Activated T-helper 17 cell treated with anti-CD3 and anti-CD28 coated beads, Interleukin-2, amount 50 U/mL, for 72 hours (primary cell): Measurements from ENCODE around the gene ADAMTS2. TPM values are rescaled to one million over a fixed set of nuclear protein-coding genes. Genes with fewer than 3 reads are reported as not detected.

ENCODE experiments used
- ATAC-seq: fragments of 150-1000 bp; cut with Tn5 transposase; replicated peaks from 2 replicates; pipeline ENCODE4 v1.10.0; 2021; ENCODE audit warnings: mild to moderate bottlenecking, moderate library complexity
- H3K27ac Mint-ChIP-seq: one replicate; pipeline ENCODE4 v1.8.0; 2022; ENCODE audit warnings: mixed read lengths
- H3K27me3 Mint-ChIP-seq: one replicate; pipeline ENCODE4 v1.8.0; 2022; ENCODE audit warnings: mixed read lengths
- H3K36me3 Mint-ChIP-seq: one replicate; pipeline ENCODE4 v1.8.0; 2022; ENCODE audit warnings: low read depth, mild to moderate bottlenecking, mixed read lengths
- H3K4me1 Mint-ChIP-seq: one replicate; pipeline ENCODE4 v1.8.0; 2022; ENCODE audit warnings: mixed read lengths
- H3K4me3 Mint-ChIP-seq: one replicate; pipeline ENCODE4 v1.8.0; 2022; ENCODE audit warnings: mild to moderate bottlenecking, mixed read lengths
- H3K9me3 Mint-ChIP-seq: one replicate; pipeline ENCODE4 v1.8.0; 2022; ENCODE audit warnings: mixed read lengths
- total RNA-seq, 2 donors: library from RNA; stranded (reverse); gene quantifications; one replicate each; pipeline ENCODE4 v1.2.3, GENCODE V29; 2022

The ADAMTS2 gene
- total RNA-seq, 2 donors from 2014 or later, result not detected

DNA sequence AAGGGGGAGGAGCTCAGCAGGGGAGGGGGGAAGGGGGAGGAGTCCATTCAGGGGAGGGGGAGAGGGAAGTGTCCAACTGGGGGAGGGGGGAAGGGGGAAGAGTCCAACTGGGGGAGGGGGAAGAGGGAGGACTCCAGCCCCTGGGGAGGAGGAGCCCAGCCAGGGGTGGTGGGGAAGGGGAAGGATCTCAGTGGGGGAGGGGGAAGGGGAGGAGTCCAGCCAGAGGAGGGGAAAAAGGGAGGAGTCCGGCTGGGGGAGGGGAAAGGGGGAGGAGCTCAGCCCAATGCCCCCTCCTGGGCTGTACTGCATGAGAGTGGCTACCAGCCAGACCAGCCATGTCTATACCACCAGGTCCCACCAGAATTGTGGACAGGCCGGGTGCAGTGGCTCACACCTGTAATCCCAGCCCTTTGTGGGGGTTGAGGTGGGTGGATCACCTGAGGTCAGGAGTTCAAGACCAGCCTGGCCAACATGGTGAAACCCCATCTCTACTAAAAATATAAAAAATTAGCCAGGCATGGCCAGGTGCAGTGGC is 30.6 kb upstream of the ADAMTS2 start:
- H3K4me1 Mint-ChIP-seq, result no peaks in the 10 kb centered on the region
- no peaks in the 10 kb centered on the region for H3K27me3 Mint-ChIP-seq
- H3K27ac Mint-ChIP-seq, result no peak overlapping the region
- no peak overlapping the region for H3K4me3 Mint-ChIP-seq
- ATAC-seq, result no peak
- H3K36me3 Mint-ChIP-seq, result no peaks in the 10 kb centered on the region
- H3K9me3 Mint-ChIP-seq, result no peaks in the 10 kb centered on the region

DNA sequence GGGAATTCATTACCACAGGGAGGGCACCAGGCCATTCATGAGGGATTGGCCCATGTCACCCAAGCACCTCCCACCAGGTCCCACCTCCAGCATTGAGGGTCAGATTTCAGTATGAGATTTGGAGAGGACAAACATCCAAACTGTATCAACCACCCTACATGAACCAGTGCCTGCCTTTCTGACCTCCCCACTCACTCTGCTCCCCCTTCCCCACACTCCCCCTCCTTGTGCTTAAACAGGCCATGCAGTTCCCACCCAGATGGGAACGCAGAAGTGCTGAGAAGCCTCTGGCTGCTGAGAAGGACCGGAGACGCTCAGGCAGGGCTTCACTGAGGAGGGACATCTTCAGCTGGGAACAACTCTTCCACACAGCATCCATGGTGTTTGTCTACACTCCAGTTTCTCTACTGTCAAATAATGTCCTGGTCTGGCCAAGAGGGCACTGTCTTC is 30.0 kb upstream of the ADAMTS2 start:
- no peaks in the 10 kb centered on the region for H3K4me1 Mint-ChIP-seq
- no peak overlapping the region for H3K27ac Mint-ChIP-seq
- no peaks in the 10 kb centered on the region for H3K9me3 Mint-ChIP-seq
- H3K36me3 Mint-ChIP-seq, result no peaks in the 10 kb centered on the region
- H3K4me3 Mint-ChIP-seq, result no peak overlapping the region
- H3K27me3 Mint-ChIP-seq, result no peaks in the 10 kb centered on the region
- no peak for ATAC-seq

GRCh38 chr5:179374506-179375235 is 29.4 kb upstream of the ADAMTS2 start:
- Mint-ChIP-seq H3K36me3 (no peaks in the 10 kb centered on the region), H3K4me1 (no peaks in the 10 kb centered on the region), H3K27ac (no peak overlapping the region), H3K9me3 (no peaks in the 10 kb centered on the region), H3K27me3 (peaks cover 2% of the 10 kb centered on the region), H3K4me3 (no peak overlapping the region)
- no peak for ATAC-seq

- no peaks in the 10 kb centered on the region for H3K36me3 Mint-ChIP-seq
- H3K9me3 Mint-ChIP-seq, result no peaks in the 10 kb centered on the region
- H3K27me3 Mint-ChIP-seq, result peaks cover 3% of the 10 kb centered on the region
- no peaks in the 10 kb centered on the region for H3K4me1 Mint-ChIP-seq
- no peak overlapping the region for H3K4me3 Mint-ChIP-seq
- H3K27ac Mint-ChIP-seq, result no peak overlapping the region
- ATAC-seq, result no peak
Observed at GRCh38 chr5:179373961-179374505, 28.8 kb upstream of the ADAMTS2 start.

DNA sequence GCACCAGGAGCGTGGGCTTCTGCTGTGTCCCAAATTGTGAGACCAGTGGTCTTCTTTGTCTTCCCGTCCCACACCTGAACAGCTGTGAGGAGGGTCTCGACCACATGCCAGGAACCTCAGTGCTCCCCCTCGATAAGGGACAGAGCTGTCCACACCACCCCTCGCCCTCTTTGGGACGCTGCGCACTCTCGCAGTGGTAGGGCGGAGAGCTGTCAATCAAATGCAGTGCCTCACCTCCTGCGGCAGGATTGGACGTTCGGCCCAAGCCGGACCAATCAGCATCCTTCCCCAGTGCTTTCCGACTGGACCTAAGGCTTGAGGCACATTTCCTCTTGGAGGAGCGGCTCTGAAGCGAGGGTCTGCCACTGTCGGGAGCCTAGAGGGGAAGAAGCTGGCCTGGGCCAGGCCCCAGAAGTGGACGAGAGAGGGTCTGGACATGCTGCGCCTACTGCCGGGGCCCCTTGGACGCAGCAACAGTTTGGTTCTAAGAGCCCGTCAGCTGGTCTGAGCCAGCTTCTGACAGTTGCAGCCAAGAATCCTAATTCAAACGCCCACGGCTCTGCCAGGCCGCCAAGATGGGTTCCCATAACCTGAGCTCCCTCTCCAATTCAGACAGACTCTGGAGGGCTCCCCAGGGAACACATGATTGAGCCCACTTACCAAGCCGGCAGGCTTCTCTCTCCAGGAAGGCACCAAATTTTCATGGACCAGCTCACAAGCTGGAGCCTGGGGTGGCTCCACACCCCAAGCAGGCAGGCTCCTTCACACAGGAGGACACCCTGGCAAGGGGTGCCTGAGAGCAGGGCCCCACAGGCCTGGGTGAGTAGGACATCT is 28.1 kb upstream of the ADAMTS2 start:
- no peaks in the 10 kb centered on the region for H3K36me3 Mint-ChIP-seq
- H3K9me3 Mint-ChIP-seq, result no peaks in the 10 kb centered on the region
- no peaks in the 10 kb centered on the region for H3K4me1 Mint-ChIP-seq
- H3K27me3 Mint-ChIP-seq, result peaks cover 3% of the 10 kb centered on the region
- no peak overlapping the region for H3K4me3 Mint-ChIP-seq
- no peak overlapping the region for H3K27ac Mint-ChIP-seq
- ATAC-seq, result no peak

GRCh38 chr5:179371681-179372680 is 26.7 kb upstream of the ADAMTS2 start:
- no peak for ATAC-seq
- Mint-ChIP-seq H3K4me3 (no peak overlapping the region), H3K27me3 (peaks cover 3% of the 10 kb centered on the region), H3K27ac (no peak overlapping the region), H3K36me3 (no peaks in the 10 kb centered on the region), H3K4me1 (no peaks in the 10 kb centered on the region), H3K9me3 (no peaks in the 10 kb centered on the region)

- Mint-ChIP-seq H3K4me3 (no peak overlapping the region), H3K4me1 (no peaks in the 10 kb centered on the region), H3K9me3 (no peaks in the 10 kb centered on the region), H3K27me3 (peaks cover 3% of the 10 kb centered on the region), H3K36me3 (no peaks in the 10 kb centered on the region), H3K27ac (no peak overlapping the region)
- no peak for ATAC-seq
Observed at GRCh38 chr5:179371121-179371510, 25.9 kb upstream of the ADAMTS2 start.

DNA sequence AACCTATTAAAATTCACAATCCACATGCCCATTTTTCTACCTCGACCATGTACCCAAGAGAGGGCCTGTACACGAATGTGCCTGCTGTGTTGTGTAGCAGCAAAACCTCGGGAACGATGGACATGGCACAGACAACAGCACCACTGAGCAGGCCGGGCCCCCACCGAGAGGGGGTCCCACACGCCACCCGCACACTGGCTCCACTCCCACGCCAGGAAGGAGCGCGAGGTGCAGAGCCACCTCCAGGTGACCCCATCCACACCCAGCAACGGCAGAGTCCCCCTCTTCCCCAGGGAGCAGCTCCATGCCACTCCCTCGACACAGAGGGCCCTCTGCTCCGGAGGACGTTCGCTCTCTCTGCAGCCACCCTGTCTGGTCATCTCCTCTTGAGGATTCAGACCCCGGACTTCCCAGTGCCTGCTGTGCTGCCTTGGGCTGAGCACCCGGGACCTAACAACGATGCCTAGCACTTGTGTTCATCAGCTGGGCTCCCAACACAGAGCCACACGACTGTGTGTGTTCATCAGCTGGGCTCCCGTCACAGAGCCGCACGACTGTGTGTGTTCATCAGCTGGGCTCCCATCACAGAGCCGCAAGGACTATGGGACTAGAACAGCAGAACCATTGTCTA is 25.3 kb upstream of the ADAMTS2 start:
- Mint-ChIP-seq H3K27ac (no peak overlapping the region), H3K36me3 (no peaks in the 10 kb centered on the region), H3K4me1 (no peaks in the 10 kb centered on the region), H3K9me3 (no peaks in the 10 kb centered on the region), H3K4me3 (no peak overlapping the region), H3K27me3 (peaks cover 3% of the 10 kb centered on the region)
- no peak for ATAC-seq

DNA sequence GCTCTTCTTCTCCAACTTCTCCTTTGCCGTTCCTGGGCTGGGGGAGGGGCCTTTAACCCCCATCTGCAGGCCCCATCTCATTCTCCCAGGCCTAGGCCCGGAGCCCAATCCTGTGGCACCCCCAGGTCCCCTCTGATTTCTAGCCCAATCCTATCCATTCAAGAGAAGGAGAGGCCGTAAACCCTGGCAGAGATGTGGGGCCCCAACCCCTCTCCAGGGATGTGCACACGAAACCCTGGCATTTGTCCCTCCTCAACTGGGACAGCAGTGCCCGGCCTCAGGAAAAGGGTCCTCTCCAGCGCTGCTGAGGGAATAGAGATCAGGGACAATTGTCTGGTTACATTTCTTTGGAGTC is 24.2 kb upstream of the ADAMTS2 start:
- Mint-ChIP-seq H3K27ac (no peak overlapping the region), H3K4me3 (no peak overlapping the region), H3K36me3 (no peaks in the 10 kb centered on the region), H3K27me3 (peaks cover 3% of the 10 kb centered on the region), H3K9me3 (no peaks in the 10 kb centered on the region), H3K4me1 (no peaks in the 10 kb centered on the region)
- ATAC-seq, result no peak

- Mint-ChIP-seq H3K4me1 (no peaks in the 10 kb centered on the region), H3K27ac (no peak overlapping the region), H3K4me3 (no peak overlapping the region), H3K9me3 (no peaks in the 10 kb centered on the region), H3K36me3 (no peaks in the 10 kb centered on the region), H3K27me3 (peaks cover 3% of the 10 kb centered on the region)
- ATAC-seq, result no peak
Observed at GRCh38 chr5:179368806-179369529, 23.7 kb upstream of the ADAMTS2 start.

DNA sequence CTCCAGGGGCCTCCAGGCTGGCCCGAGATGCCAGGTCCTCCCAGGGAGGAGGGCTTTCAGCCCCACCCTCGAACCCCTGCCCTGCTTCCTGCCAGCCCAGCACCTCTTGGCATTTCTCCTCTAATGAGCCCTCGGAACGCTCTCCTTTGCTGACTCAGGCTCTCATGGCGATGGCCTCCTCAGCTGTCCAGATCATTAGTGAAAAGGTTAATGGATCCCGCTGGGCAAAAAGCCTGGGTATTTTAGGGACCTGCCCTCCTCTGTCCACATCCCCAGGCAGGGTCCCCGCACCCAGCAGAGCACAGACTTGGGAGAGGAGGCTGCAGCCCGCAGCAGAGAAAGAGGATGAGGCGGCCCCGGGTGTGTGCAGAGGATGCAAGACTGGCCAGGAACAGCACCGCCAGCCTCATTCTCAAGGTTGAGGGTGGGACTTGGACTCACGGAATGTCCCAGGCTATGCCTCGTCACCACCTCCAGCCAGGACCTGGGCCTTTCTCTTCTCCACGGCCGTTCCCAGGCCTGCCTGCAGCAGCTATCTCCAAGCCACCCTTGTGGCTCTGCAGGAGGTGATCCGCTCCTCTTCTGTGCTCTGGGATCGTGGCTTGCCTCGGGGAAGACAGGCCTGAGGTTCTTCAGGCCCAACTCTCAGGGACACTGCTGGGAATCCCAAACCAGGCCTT is 23.0 kb upstream of the ADAMTS2 start:
- no peaks in the 10 kb centered on the region for H3K9me3 Mint-ChIP-seq
- no peak overlapping the region for H3K27ac Mint-ChIP-seq
- no peaks in the 10 kb centered on the region for H3K4me1 Mint-ChIP-seq
- no peaks in the 10 kb centered on the region for H3K36me3 Mint-ChIP-seq
- H3K27me3 Mint-ChIP-seq, result peaks cover 3% of the 10 kb centered on the region
- ATAC-seq, result no peak
- H3K4me3 Mint-ChIP-seq, result no peak overlapping the region

- Mint-ChIP-seq H3K27ac (no peak overlapping the region), H3K4me1 (no peaks in the 10 kb centered on the region), H3K4me3 (no peak overlapping the region), H3K9me3 (no peaks in the 10 kb centered on the region), H3K27me3 (peaks cover 3% of the 10 kb centered on the region), H3K36me3 (no peaks in the 10 kb centered on the region)
- no peak for ATAC-seq
Observed at GRCh38 chr5:179367491-179367890, 22.2 kb upstream of the ADAMTS2 start.

- ATAC-seq, result no peak
- H3K27ac Mint-ChIP-seq, result no peak overlapping the region
- no peaks in the 10 kb centered on the region for H3K4me1 Mint-ChIP-seq
- H3K27me3 Mint-ChIP-seq, result peaks cover 4% of the 10 kb centered on the region
- H3K9me3 Mint-ChIP-seq, result no peaks in the 10 kb centered on the region
- H3K36me3 Mint-ChIP-seq, result no peaks in the 10 kb centered on the region
- no peak overlapping the region for H3K4me3 Mint-ChIP-seq
Observed at GRCh38 chr5:179362355-179362754, 17.1 kb upstream of the ADAMTS2 start.
